IMR-90 (cell line): ENCODE data around the gene ADAM33.

ENCODE experiments used
- CEBPB ChIP-seq: IDR thresholded peaks from 2 replicates; pipeline ENCODE4 v1.6.1; 2012; ENCODE audit warnings: low read depth, low read length, improper control_type of control experiment
- CTCF ChIP-seq: conservative IDR thresholded peaks from 2 replicates; pipeline ENCODE4 v1.5.1; 2012; ENCODE audit warnings: mild to moderate bottlenecking, low read depth, low read length, improper control_type of control experiment
- POLR2A ChIP-seq: IDR thresholded peaks from 2 replicates; pipeline ENCODE4 v1.6.1; 2012; ENCODE audit warnings: mild to moderate bottlenecking, low read depth, low read length
- RFX5 ChIP-seq: IDR thresholded peaks from 2 replicates; pipeline ENCODE4 v1.8.0; 2012; ENCODE audit warnings: low read depth, mild to moderate bottlenecking, low read length, moderate library complexity

GRCh38 chr20:3729811-3730540 lies 48.2 kb upstream of the ADAM33 start:
- TF ChIP-seq CEBPB (no peak), CTCF (no peak), POLR2A (no peak), RFX5 (no peak)
